ENCODE measurements around the gene MSLN.

Gene MSLN

DNA sequence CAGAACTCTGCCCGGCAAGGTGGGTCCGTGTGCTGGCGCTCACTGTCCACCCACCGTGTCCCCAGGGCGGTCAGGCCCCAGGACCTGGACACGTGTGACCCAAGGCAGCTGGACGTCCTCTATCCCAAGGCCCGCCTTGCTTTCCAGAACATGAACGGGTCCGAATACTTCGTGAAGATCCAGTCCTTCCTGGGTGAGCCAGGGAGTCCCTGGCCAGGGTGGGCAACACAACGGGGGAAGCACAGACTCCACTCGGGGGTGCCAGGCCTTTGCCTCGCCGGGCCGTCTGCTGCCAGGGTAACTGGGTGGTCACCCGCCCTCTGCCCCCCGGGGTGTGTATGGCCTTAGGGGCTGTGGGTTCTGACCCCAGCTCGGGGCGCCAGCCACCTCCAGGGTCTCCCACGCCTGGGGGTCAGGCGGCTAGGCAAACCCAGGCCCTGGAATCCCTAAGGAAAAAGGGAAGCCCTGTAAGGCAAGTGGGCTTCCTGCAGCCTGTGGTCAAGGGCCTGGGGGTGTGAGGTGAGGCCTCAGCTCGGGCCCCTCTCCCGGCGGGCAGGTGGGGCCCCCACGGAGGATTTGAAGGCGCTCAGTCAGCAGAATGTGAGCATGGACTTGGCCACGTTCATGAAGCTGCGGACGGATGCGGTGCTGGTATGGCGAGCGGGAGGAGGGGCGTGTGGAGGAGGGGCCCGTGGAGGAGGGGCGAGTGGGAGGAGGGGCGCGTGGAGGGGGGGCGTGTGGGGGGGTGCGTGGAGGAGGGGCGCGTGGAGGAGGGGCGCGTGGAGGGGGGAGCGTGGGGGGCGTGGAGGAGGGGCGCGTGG is 6.5 kb downstream of the MSLN start:
- no peak overlapping the region for H3K27ac ChIP-seq
- H3K36me3 ChIP-seq (ENCODE audit: insufficient read depth) = no peaks in the 10 kb centered on the region
- H2AFZ ChIP-seq (ENCODE audit: low read depth) = no peak overlapping the region
- H3K9ac ChIP-seq = no peak overlapping the region
- no peaks in the 10 kb centered on the region for H4K20me1 ChIP-seq (ENCODE audit: insufficient read depth)
- no peaks in the 10 kb centered on the region for H3K79me2 ChIP-seq (ENCODE audit: insufficient read depth, low read depth)
- TF ChIP-seq, protein P1, sequence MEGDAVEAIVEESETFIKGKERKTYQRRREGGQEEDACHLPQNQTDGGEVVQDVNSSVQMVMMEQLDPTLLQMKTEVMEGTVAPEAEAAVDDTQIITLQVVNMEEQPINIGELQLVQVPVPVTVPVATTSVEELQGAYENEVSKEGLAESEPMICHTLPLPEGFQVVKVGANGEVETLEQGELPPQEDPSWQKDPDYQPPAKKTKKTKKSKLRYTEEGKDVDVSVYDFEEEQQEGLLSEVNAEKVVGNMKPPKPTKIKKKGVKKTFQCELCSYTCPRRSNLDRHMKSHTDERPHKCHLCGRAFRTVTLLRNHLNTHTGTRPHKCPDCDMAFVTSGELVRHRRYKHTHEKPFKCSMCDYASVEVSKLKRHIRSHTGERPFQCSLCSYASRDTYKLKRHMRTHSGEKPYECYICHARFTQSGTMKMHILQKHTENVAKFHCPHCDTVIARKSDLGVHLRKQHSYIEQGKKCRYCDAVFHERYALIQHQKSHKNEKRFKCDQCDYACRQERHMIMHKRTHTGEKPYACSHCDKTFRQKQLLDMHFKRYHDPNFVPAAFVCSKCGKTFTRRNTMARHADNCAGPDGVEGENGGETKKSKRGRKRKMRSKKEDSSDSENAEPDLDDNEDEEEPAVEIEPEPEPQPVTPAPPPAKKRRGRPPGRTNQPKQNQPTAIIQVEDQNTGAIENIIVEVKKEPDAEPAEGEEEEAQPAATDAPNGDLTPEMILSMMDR (conservative IDR thresholded peaks at IDR 0.05; ENCODE audit: low read depth, low read length) = no peak
- peaks cover 69% of the 10 kb centered on the region for H3K27me3 ChIP-seq (ENCODE audit: insufficient read depth, low read depth)
- no peaks in the 10 kb centered on the region for H3K4me1 ChIP-seq (ENCODE audit: low read depth, poor library complexity, severe bottlenecking)
- no peak overlapping the region for H3K4me3 ChIP-seq (IDR thresholded peaks at IDR 0.05; ENCODE audit: insufficient read depth, low read depth, low read length)
- no peak overlapping the region for H3K4me2 ChIP-seq

DNA sequence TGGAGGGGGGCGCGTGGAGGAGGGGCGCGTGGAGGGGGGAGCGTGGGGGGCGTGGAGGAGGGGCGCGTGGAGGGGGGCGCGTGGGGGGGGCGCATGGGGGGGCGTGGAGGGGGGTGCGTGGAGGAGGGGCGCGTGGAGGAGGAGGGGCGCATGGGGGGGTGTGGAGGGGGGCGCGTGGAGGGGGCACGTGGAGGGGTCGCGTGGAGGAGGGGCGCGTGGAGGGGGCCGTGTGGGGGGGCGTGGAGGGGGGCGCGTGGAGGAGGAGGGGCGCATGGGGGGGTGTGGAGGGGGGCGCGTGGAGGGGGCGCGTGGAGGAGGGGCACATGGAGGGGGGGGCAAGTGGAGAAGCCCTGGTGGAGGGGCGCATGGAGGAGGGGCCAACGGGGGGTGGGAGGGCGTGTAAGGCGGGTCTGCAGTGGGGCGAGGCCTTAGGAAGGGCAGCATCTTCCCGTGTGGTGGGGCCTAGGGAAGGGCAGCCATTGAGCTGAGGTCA is 7.3 kb downstream of the MSLN start:
- H2AFZ ChIP-seq (ENCODE audit: low read depth) = no peak overlapping the region
- H3K4me1 ChIP-seq (ENCODE audit: low read depth, poor library complexity, severe bottlenecking) = no peaks in the 10 kb centered on the region
- H4K20me1 ChIP-seq (ENCODE audit: insufficient read depth) = no peaks in the 10 kb centered on the region
- no peak overlapping the region for H3K9ac ChIP-seq
- peaks cover 67% of the 10 kb centered on the region for H3K27me3 ChIP-seq (ENCODE audit: insufficient read depth, low read depth)
- no peak overlapping the region for H3K4me2 ChIP-seq
- no peak overlapping the region for H3K27ac ChIP-seq
- no peaks in the 10 kb centered on the region for H3K36me3 ChIP-seq (ENCODE audit: insufficient read depth)
- H3K4me3 ChIP-seq (IDR thresholded peaks at IDR 0.05; ENCODE audit: insufficient read depth, low read depth, low read length) = no peak overlapping the region
- H3K79me2 ChIP-seq (ENCODE audit: insufficient read depth, low read depth) = no peaks in the 10 kb centered on the region
- TF ChIP-seq, protein P1 (conservative IDR thresholded peaks at IDR 0.05; ENCODE audit: low read depth, low read length) = no peak

DNA sequence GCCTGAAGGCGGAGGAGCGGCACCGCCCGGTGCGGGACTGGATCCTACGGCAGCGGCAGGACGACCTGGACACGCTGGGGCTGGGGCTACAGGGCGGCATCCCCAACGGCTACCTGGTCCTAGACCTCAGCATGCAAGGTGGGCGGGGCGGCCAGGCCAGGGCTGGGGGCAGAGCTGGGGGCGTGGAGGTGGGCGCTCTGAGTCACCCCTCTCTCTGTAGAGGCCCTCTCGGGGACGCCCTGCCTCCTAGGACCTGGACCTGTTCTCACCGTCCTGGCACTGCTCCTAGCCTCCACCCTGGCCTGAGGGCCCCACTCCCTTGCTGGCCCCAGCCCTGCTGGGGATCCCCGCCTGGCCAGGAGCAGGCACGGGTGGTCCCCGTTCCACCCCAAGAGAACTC is 7.9 kb downstream of the MSLN start:
- Histone ChIP-seq H3K79me2 (ENCODE audit: insufficient read depth, low read depth) (no peaks in the 10 kb centered on the region), H4K20me1 (ENCODE audit: insufficient read depth) (no peaks in the 10 kb centered on the region), H3K4me1 (ENCODE audit: low read depth, poor library complexity, severe bottlenecking) (no peaks in the 10 kb centered on the region), H3K4me2 (no peak overlapping the region), H3K27ac (no peak overlapping the region), H3K27me3 (ENCODE audit: insufficient read depth, low read depth) (peaks cover 67% of the 10 kb centered on the region), H3K9ac (no peak overlapping the region), H2AFZ (ENCODE audit: low read depth) (no peak overlapping the region), H3K36me3 (ENCODE audit: insufficient read depth) (no peaks in the 10 kb centered on the region), H3K4me3 (IDR thresholded peaks at IDR 0.05; ENCODE audit: insufficient read depth, low read depth, low read length) (no peak overlapping the region)
- TF ChIP-seq, protein P1 (conservative IDR thresholded peaks at IDR 0.05; ENCODE audit: low read depth, low read length) = no peak

DNA sequence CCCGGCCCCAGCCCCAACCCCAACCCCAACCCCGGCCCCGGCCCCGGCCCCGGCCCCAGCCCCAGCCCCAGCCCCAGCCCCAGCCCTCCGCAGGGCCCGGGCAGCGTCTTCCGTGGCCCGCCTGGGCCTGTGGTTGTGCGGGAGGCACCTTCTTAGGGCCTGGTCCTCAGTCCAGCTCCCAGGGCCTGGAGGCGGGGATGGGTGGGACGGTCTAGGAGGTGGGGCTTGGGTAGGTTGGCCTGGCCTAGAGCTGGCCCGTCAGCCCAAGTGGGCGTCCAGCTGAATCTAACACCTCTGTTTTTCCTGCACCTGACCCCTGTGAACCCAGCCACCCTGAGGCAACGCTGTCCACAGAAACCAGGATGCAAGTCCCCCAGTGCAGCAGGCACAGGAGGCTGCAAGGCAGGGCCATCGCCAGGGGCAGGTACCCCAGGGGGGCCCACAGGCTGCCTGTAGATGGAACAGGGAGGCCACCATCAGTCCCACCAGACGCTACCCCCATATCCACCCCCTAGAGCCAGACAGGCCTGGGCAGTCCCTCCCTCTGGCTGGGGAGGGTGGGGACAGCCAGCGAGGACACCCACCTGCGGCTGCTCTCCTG is 8.8 kb downstream of the MSLN start:
- no peak overlapping the region for H3K4me2 ChIP-seq
- no peak overlapping the region for H3K9ac ChIP-seq
- no peaks in the 10 kb centered on the region for H4K20me1 ChIP-seq (ENCODE audit: insufficient read depth)
- no peak overlapping the region for H3K27ac ChIP-seq
- H3K79me2 ChIP-seq (ENCODE audit: insufficient read depth, low read depth) = no peaks in the 10 kb centered on the region
- peaks cover 69% of the 10 kb centered on the region for H3K27me3 ChIP-seq (ENCODE audit: insufficient read depth, low read depth)
- no peak overlapping the region for H2AFZ ChIP-seq (ENCODE audit: low read depth)
- TF ChIP-seq, protein P1 (conservative IDR thresholded peaks at IDR 0.05; ENCODE audit: low read depth, low read length) = no peak
- no peak overlapping the region for H3K4me3 ChIP-seq (IDR thresholded peaks at IDR 0.05; ENCODE audit: insufficient read depth, low read depth, low read length)
- H3K4me1 ChIP-seq (ENCODE audit: low read depth, poor library complexity, severe bottlenecking) = no peaks in the 10 kb centered on the region
- no peaks in the 10 kb centered on the region for H3K36me3 ChIP-seq (ENCODE audit: insufficient read depth)

All from KMS-11 (cell line).